OCI-LY7 (cell line): ENCODE measurements around the gene LRRK1. TPM values are rescaled to one million over a fixed set of nuclear protein-coding genes. Genes with fewer than 3 reads are reported as not detected.

Experiments used
- BruUV-seq: library from RNA; stranded (reverse); fragments of 400-500 nt; replicated peaks from 2 replicates; lab custom pipeline; 2021; lab: Mats Ljungman, UMichigan
- CTCF ChIA-PET: fragments of 300-600 bp; sonication (Branson Sonifier 250); formaldehyde crosslinking; loops from one replicate; lab custom pipeline; 2022; ENCODE audit warnings: antibody characterized with exemption; ENCODE audit not compliant: unreplicated experiment; lab: Charles Lee
- POLR2A ChIA-PET: fragments of 300-600 bp; sonication (Branson Sonifier 250); formaldehyde crosslinking; loops from one replicate; lab custom pipeline; 2022; ENCODE audit warnings: antibody characterized with exemption; lab: Charles Lee
- DNase-seq: peaks from one replicate; pipeline ENCODE4 v3.0.0-alpha.2; 2015; ENCODE audit warnings: low spot score
- H2AFZ ChIP-seq: fragments of 200-600 bp; sonication (generic), shearing (Covaris generic); 2 replicates; pipeline ENCODE4 v1.6.1; 2014; ENCODE audit warnings: mild to moderate bottlenecking, antibody characterized with exemption, low read length, moderate library complexity
- H3K27ac ChIP-seq: fragments of 200-600 bp; sonication (generic); 2 replicates; pipeline ENCODE4 v1.5.1; 2014; ENCODE audit warnings: mixed run types, low read depth, mild to moderate bottlenecking, moderate library complexity, low read length, inconsistent platforms; ENCODE audit not compliant: poor library complexity, severe bottlenecking
- H3K36me3 ChIP-seq: fragments of 200-600 bp; sonication (generic); 2 replicates; pipeline ENCODE4 v1.6.1; 2014; ENCODE audit warnings: mild to moderate bottlenecking, antibody characterized with exemption, low read length, moderate library complexity, mixed read lengths; ENCODE audit not compliant: insufficient read depth
- H3K4me1 ChIP-seq: fragments of 200-600 bp; sonication (generic); 2 replicates; pipeline ENCODE4 v1.5.1; 2014; ENCODE audit warnings: mild to moderate bottlenecking, low read length; ENCODE audit not compliant: insufficient read depth, poor library complexity, severe bottlenecking
- H3K4me2 ChIP-seq: fragments of 200-600 bp; sonication (generic); 2 replicates; pipeline ENCODE4 v1.6.1; 2014; ENCODE audit warnings: mild to moderate bottlenecking, low read length
- H3K4me3 ChIP-seq: fragments of 200-600 bp; sonication (generic); 2 replicates; pipeline ENCODE4 v1.5.1; 2014; ENCODE audit warnings: mild to moderate bottlenecking, low read depth, low read length; ENCODE audit not compliant: poor library complexity, severe bottlenecking
- H3K79me2 ChIP-seq: fragments of 200-600 bp; sonication (generic); 2 replicates; pipeline ENCODE4 v1.6.1; 2016; ENCODE audit warnings: low read depth, mild to moderate bottlenecking, low read length, moderate library complexity, mixed read lengths; ENCODE audit not compliant: insufficient read depth
- H3K9me2 ChIP-seq: fragments of 200-600 bp; sonication (generic); 2 replicates; pipeline ENCODE4 v1.6.1; 2016; ENCODE audit warnings: mild to moderate bottlenecking, low read length, mixed read lengths; ENCODE audit not compliant: insufficient read depth
- H3K9me3 ChIP-seq: fragments of 200-600 bp; sonication (generic); 2 replicates; pipeline ENCODE4 v1.6.1; 2014; ENCODE audit warnings: mild to moderate bottlenecking, mixed run types, low read length, mixed read lengths
- H4K20me1 ChIP-seq: fragments of 200-600 bp; sonication (generic); 2 replicates; pipeline ENCODE4 v1.6.1; 2014; ENCODE audit warnings: mild to moderate bottlenecking, antibody characterized with exemption, low read length, moderate library complexity, mixed read lengths; ENCODE audit not compliant: insufficient read depth
- CTCF ChIP-seq: fragments of 200-600 bp; sonication (generic); conservative IDR thresholded peaks from 2 replicates; pipeline ENCODE4 v1.5.1; 2014; ENCODE audit warnings: mild to moderate bottlenecking, antibody characterized with exemption, low read length, moderate library complexity, mixed read lengths
- EZH2phosphoT487 ChIP-seq: fragments of 200-600 bp; sonication (generic); IDR thresholded peaks from 2 replicates; pipeline ENCODE4 v1.6.1; 2018; ENCODE audit warnings: low read depth, borderline replicate concordance, mild to moderate bottlenecking, mixed run types, antibody characterized with exemption, low read length, moderate library complexity, mixed read lengths
- intact Hi-C: fragments of 100-400 bp; cut with micrococcal nuclease; formaldehyde crosslinking; loops from one replicate; pipeline ENCODE4 v1.10.0; 2022; ENCODE audit not compliant: unreplicated experiment
- total RNA-seq, 2 experiments: library from RNA; depleted of rRNA in 1 of 2; stranded (reverse); fragments of >200 nt in 1 of 2; shearing (Covaris generic) in 1 of 2; gene quantifications; 2 replicates each; pipeline ENCODE4 v1.2.3, GENCODE V29; 2014 to 2022

The LRRK1 gene
- total RNA-seq, 2 experiments from 2014 or later, result 92.3 to 233 TPM

GRCh38 chr15:101114610-101115009 lies 195.5 kb downstream of the LRRK1 start:
- Histone ChIP-seq H3K4me1 (no peaks in the 10 kb centered on the region), H3K9me3 (no peaks in the 10 kb centered on the region), H3K36me3 (no peaks in the 10 kb centered on the region), H3K79me2 (no peaks in the 10 kb centered on the region), H3K4me3 (no peak overlapping the region), H2AFZ (no peak overlapping the region), H3K27ac (no peak overlapping the region), H3K4me2 (no peak overlapping the region), H3K9me2 (no peaks in the 10 kb centered on the region), H4K20me1 (no peaks in the 10 kb centered on the region; the same call in 1 of the 2 replicates)
- CTCF ChIA-PET, result no interaction called here
- no peak for TF ChIP-seq EZH2phosphoT487
- TF ChIP-seq CTCF, result no peak
- DNase-seq, result no peak
- intact Hi-C loops, result no loop called here
- POLR2A ChIA-PET, result no interaction called here
- BruUV-seq, result no TSS peak

GRCh38 chr15:101115393-101115785 lies 196.2 kb downstream of the LRRK1 start:
- no peak overlapping the region for H3K4me3 ChIP-seq
- H4K20me1 ChIP-seq, result no peaks in the 10 kb centered on the region; the same call in 1 of the 2 replicates
- BruUV-seq, result no TSS peak
- POLR2A ChIA-PET, result no interaction called here
- peaks cover 6% of the 10 kb centered on the region for H3K4me1 ChIP-seq
- H2AFZ ChIP-seq, result no peak overlapping the region
- intact Hi-C loops, result no loop called here
- DNase-seq, result no peak
- no peaks in the 10 kb centered on the region for H3K79me2 ChIP-seq
- no peaks in the 10 kb centered on the region for H3K9me2 ChIP-seq
- no peaks in the 10 kb centered on the region for H3K9me3 ChIP-seq
- CTCF ChIA-PET, result no interaction called here
- no peak overlapping the region for H3K4me2 ChIP-seq
- H3K36me3 ChIP-seq, result no peaks in the 10 kb centered on the region
- no peak for TF ChIP-seq EZH2phosphoT487
- TF ChIP-seq CTCF, result no peak
- H3K27ac ChIP-seq, result no peak overlapping the region

- intact Hi-C loops, result no loop called here
- no peaks in the 10 kb centered on the region for H3K9me3 ChIP-seq
- no peaks in the 10 kb centered on the region for H3K36me3 ChIP-seq
- no peak overlapping the region for H2AFZ ChIP-seq
- no peak overlapping the region for H3K4me3 ChIP-seq
- no peaks in the 10 kb centered on the region for H3K79me2 ChIP-seq
- no peaks in the 10 kb centered on the region for H3K9me2 ChIP-seq
- DNase-seq, result no peak
- H4K20me1 ChIP-seq, result no peaks in the 10 kb centered on the region; the same call in 1 of the 2 replicates
- H3K4me1 ChIP-seq, result peaks cover 7% of the 10 kb centered on the region
- no peak overlapping the region for H3K4me2 ChIP-seq
- H3K27ac ChIP-seq, result no peak overlapping the region
- ChIA-PET CTCF (interaction anchor here (0.6 kb wide), 1 partner anchor 109 kb away, joined by 4 read pairs; no protein-coding TSS in a partner anchor), POLR2A (interaction anchor here (0.5 kb wide), 1 partner anchor 46 kb away, joined by 3 read pairs; no protein-coding TSS in a partner anchor)
- no peak for TF ChIP-seq CTCF
- no peak for TF ChIP-seq EZH2phosphoT487
- BruUV-seq, result no TSS peak
These were observed 196.9 kb downstream of the LRRK1 start for GRCh38 chr15:101115786-101116680.
